ACHN (cell line): ENCODE results near the gene SHC2.

Source experiments
- DNase-seq: peaks from one replicate; pipeline ENCODE4 v3.0.0-alpha.2; 2015
- in situ Hi-C: cut with HindIII; loops from 2 replicates; pipeline ENCODE4 v1.10.0; 2017; ENCODE audit warnings: low sequenced_read_pairs, low pct_ligation_motif_present, low pct_unique_long_range_greater_than_20kb

Gene SHC2

GRCh38 chr19:478236-478903 lies 17.5 kb upstream of the SHC2 start:
- no peak for DNase-seq
- in situ Hi-C loops = no loop called here

GRCh38 chr19:475360-475759 lies 14.5 kb upstream of the SHC2 start:
- in situ Hi-C loops = no loop called here
- no peak for DNase-seq

DNA sequence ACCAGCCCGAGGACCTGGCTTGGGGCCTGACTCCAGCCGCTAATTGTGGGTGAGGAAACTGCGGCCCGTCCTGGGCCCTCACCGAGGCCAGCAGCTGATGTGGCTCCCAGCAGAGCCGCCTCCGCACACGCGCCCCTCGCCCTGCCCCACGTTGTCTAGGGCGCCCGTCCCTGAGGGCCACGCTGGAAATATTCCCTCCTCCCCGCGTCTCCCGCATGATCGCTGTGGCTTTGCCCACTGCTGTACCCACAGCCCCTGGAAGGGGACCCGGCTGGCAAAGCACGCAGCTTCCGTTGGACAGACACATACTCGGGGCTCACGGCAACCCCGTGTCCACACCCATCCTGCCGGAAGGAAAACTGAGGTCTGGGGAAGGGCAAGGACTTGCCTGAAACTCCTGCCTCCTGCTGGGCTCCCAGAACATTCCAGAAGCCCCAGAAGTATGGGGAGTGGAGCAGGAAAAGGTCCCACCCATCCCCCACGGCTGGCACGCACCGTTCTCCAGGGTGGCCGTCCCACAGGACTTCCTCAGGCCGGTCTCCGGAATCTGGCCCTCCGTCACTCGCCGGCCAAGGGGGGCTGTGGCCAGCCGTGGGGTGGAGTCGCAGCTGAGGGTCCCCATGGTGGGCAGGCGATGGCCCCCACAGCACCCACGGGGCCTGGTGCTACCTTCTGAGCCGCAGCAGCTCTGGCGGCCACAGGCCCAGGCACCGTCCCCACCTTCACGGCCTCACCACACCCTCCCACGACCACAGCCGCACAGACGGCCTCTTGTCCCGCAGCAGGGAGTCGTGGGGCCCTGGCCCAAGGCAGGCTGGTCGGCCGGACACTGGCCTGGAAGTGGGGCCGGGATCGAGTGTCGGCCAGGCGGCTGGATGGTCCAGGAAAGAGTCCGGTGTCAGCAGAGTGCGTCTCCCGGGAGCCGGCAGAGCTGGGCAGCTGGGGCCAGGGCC lies 13.6 kb upstream of the SHC2 start:
- no peak for DNase-seq
- in situ Hi-C loops = no loop called here

- peak; percentile 8 for DNase-seq
- in situ Hi-C loops = no loop called here
These were observed 11.4 kb upstream of the SHC2 start for GRCh38 chr19:472005-472858.

- no peak for DNase-seq
- in situ Hi-C loops = no loop called here
These were observed 9.9 kb upstream of the SHC2 start for GRCh38 chr19:470701-471100.

GRCh38 chr19:469833-470232 lies 9.0 kb upstream of the SHC2 start:
- DNase-seq = no peak
- in situ Hi-C loops = no loop called here

- no peak for DNase-seq
- in situ Hi-C loops = no loop called here
These were observed 7.9 kb upstream of the SHC2 start for GRCh38 chr19:468587-469256.

- in situ Hi-C loops = no loop called here
- no peak for DNase-seq
These were observed 6.7 kb upstream of the SHC2 start for GRCh38 chr19:467554-467953.

DNA sequence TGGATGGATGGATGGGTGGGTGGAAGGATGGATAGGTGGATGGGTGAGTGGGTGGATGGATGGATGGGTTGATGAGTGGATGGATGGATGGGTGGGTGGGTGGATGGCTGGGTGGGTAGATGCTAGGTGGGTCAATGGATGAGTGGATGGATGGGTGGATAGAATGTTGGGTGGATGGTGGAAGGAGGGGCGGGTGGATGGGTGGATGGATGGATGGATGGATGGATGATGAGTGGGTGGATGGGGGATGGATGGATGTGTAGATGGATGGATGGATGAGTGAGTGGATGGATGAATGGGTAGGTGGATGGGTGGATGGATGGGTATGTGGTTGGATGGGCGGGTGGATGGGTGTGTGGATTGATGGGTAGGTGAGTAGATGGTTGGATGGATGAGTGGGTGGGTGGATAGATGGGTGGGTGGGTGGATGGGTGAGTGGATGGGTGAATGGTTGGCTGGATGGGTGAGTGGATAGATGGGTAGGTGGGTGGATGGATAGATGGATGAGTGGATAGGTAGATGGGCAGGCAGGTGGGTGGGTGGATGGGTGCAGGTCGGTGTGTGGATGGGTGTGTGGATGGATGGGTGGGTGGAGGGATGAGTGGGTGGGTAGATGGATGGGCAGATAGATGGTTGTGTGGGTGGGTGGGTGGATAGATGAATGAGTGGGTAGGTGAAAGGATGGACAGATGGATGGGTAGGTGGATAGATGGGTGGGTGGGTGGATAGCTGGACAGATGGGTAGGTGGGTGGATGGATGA lies 4.4 kb upstream of the SHC2 start:
- in situ Hi-C loops = no loop called here
- DNase-seq = no peak

DNA sequence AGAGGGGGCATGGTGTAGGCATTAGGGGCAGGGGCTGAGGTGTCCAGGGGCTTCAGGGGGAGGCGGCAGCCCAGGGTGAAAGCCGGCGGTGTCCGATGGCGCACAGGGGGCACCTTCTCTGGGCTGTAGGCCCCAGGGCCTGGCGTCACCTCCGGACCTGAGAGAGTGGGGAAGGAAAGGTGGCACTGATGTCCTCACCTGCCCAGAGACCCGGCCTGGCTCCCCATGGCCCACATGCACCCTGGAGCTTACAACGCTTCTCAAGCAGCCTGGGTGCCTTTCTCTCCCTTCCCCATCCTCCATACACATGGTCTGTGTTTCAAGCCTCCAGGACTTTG lies 3.3 kb upstream of the SHC2 start:
- in situ Hi-C loops = no loop called here
- DNase-seq = no peak

DNA sequence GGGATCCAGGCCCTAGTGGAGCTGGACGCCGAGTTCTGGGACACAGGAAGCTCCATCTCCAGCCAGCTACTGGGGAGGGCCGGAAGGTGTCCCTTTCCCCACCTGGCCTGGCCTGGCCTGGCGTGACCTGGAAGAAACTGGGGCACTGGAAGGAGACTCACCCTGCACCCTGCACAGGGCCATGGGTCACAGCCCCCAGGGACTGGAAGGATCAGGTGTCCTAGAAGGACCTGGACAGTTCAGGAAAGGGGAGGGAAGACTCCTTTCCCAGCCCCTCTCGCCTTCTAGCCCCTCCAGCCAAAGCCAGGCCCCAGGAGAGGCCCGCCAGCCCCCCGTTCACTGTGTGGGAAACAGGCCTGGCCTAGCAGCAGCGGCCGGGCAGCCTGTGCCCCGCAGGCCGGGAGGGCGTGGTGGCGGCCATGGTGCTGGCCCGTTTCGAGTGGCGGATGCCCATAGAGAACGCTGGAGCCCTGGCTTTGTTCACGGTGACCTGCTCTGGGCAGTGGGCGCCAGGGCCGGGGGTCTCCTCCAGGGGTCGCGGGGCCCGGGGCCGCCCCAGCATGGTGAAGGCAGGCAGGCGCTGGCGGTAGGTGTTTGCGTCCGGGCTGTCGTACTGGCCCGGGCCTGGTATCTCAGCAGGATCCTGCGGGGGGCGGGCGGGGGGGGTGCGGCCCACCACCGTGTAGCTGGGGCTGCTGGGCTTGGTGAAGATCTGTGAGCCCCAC lies 2.8 kb upstream of the SHC2 start:
- in situ Hi-C loops = no loop called here
- no peak for DNase-seq

DNA sequence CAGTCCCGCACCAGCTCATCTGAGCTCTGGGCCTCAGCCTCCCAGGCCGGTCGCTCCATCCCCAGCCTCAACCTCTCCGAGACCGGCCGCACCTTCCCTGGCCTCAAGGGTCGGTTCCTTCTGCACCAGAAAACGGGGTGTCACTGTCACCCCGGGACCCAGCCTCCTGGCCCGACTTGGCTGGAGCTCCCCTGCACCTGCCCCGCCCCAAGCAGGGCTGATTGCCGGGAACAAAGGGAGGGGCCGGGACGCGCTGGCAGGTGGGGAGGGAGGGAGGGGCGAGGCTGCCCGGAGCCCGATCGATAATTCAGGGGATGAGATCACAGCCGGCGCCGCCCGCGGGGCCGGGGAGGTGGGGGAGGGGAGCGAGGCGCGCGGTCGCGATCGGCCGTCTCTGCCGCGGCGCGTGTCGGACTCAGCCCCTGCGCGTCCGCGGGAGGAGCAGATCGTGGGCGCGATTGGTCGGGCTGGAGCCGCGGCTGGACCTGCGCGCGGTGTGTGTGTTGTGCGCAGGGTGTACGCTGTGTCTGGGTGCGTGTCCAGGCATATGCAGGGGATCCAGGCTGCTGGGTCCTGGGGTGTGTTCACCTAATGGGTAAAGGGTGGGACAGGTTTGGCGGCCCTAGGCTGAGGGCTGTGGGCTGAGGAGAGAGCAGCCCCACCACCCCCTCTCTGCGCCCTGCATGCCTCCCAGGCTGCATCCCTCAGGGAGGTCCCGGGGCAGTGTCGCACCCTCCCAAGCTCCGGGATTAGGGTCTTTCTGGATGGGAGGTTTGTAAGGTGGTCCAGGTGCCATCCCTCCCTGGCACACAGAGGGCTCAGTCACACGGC lies 1.1 kb upstream of the SHC2 start:
- DNase-seq = no peak

GRCh38 chr19:459724-460511 lies 915 bp downstream of the SHC2 start:
- DNase-seq = no peak
- in situ Hi-C loops = no loop called here

More for the DNA sequence above, 1.1 kb upstream of the SHC2 start:
- in situ Hi-C loops = no loop called here

- no peak for DNase-seq
- in situ Hi-C loops = no loop called here
These were observed 2.5 kb downstream of the SHC2 start for GRCh38 chr19:458091-459042.

GRCh38 chr19:457636-458035 lies 3.2 kb downstream of the SHC2 start:
- in situ Hi-C loops = no loop called here
- no peak for DNase-seq
